Esophagus muscularis mucosa (tissue), 3 donors: ENCODE data around the gene ACADSB.

ENCODE experiments used
- CTCF ChIP-seq, 3 experiments: fragments of 200-600 bp in 2 of 3; fragments of 450-650 bp in 1 of 3; sonication (generic) in 2 of 3; IDR thresholded peaks; one replicate each; pipeline ENCODE4 v1.5.1; 2017 to 2019; ENCODE audit warnings: antibody characterized with exemption in 3 of 3, mild to moderate bottlenecking in 2 of 3, moderate library complexity in 1 of 3
- POLR2A ChIP-seq: fragments of 450-650 bp; IDR thresholded peaks from one replicate; pipeline ENCODE4 v1.6.1; 2017; ENCODE audit warnings: antibody characterized with exemption, moderate library complexity, mild to moderate bottlenecking, low read depth
- POLR2AphosphoS5 ChIP-seq, 2 donors: sonication (generic); formaldehyde crosslinking; IDR thresholded peaks; one replicate each; pipeline ENCODE4 v1.6.1; 2017; ENCODE audit warnings: antibody characterized with exemption in 2 of 2

DNA sequence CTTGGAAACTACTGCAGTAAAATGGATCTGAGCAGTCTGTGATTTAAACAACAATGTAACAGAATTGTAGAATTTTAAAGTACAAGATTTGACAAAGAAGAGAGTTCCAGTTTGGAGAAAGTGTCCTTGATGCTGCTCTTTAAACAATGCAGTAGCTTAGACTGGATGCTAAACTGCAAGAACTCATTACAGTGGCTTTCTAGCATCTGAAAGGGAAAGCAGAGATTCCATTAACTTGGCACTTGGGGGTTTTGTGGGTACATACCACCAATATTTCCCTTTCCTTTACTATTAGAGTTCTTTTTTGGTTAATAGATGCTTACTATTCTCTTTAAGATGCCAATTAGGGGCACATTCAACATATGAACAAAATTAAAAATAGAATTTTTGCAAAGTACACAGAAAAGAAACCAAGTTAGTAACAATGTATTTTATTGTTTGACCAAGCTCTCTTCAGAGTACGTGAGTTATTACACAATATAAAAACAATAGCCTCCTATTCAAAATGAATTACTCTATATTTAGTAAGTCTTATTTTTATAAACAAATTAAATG, 16.7 kb upstream of the ACADSB start:
- no peak for TF ChIP-seq CTCF (IDR thresholded peaks at IDR 0.05)
- TF ChIP-seq POLR2A, result no peak
- TF ChIP-seq POLR2AphosphoS5 (IDR thresholded peaks at IDR 0.05), result no peak
